Stimulated activated CD4-positive, alpha-beta T cell treated with anti-CD3 and anti-CD28 coated beads, Interleukin-1b, Interleukin-23, amount 100 ng/mL, for 24 hours (primary cell): Measurements from ENCODE around the gene TOP3A.

Source experiments
- DNase-seq, 4 experiments: peaks; one replicate each; pipeline ENCODE4 v3.0.0-alpha.2; 2020; ENCODE audit warnings: low read depth in 4 of 4, low spot score in 1 of 4

TOP3A gene

GRCh38 chr17:18280766-18281371, 33.9 kb downstream of the TOP3A start:
- DNase-seq = no peak

GRCh38 chr17:18280249-18280648, 34.5 kb downstream of the TOP3A start:
- no peak for DNase-seq

- DNase-seq = no peak
Observed at GRCh38 chr17:18278867-18279266, 35.9 kb downstream of the TOP3A start.

- no peak for DNase-seq
Observed at GRCh38 chr17:18277076-18277475, 37.7 kb downstream of the TOP3A start.

GRCh38 chr17:18270046-18270931, 44.5 kb downstream of the TOP3A start:
- no peak for DNase-seq

GRCh38 chr17:18267927-18268711, 46.7 kb downstream of the TOP3A start:
- no peak for DNase-seq

- no peak for DNase-seq
Observed at GRCh38 chr17:18267366-18267765, 47.4 kb downstream of the TOP3A start.

GRCh38 chr17:18263885-18264682, 50.7 kb downstream of the TOP3A start:
- DNase-seq = no peak

- DNase-seq = no peak
Observed at GRCh38 chr17:18262641-18263040, 52.2 kb downstream of the TOP3A start.

- DNase-seq = no peak
Observed at GRCh38 chr17:18262111-18262510, 52.7 kb downstream of the TOP3A start.

- DNase-seq = no peak
Observed at GRCh38 chr17:18261659-18262058, 53.1 kb downstream of the TOP3A start.

- DNase-seq = peak in 1 of 4 experiments; percentile 18
Observed at GRCh38 chr17:18261146-18261515, 53.7 kb downstream of the TOP3A start.

GRCh38 chr17:18260332-18261145, 54.3 kb downstream of the TOP3A start, which contains the start of gene MIEF2:
Gene MIEF2, plus strand, starts transcription at chr17:18260662. Its CDS starts 2,059 bp downstream, at chr17:18262721.
- DNase-seq = peak; percentile 72 to 92 (median 84)

GRCh38 chr17:18259621-18260331, 55.0 kb downstream of the TOP3A start:
- DNase-seq = no peak

GRCh38 chr17:18258356-18259038, 56.3 kb downstream of the TOP3A start, which contains the start of gene FLII:
Gene FLII, minus strand, starts transcription at chr17:18258738. Its CDS starts 48 bp downstream, at chr17:18258690.
- peak; percentile 16 to 45 (median 39) for DNase-seq

GRCh38 chr17:18257982-18258355, 56.8 kb downstream of the TOP3A start:
- DNase-seq = peak in 3 of 4 experiments; percentile 19 to 41 (median 27)

GRCh38 chr17:18257268-18257981, 57.4 kb downstream of the TOP3A start:
- DNase-seq = peak in 1 of 4 experiments; percentile 21

GRCh38 chr17:18256776-18257175, 58.0 kb downstream of the TOP3A start:
- no peak for DNase-seq
